Small intestine (tissue), 16 donors: ENCODE data around the gene CDC14A. TPM values are rescaled to one million over a fixed set of nuclear protein-coding genes. Genes with fewer than 3 reads are reported as not detected.

Experiments
- DNase-seq, 2 donors: peaks; one replicate each; pipeline versions ENCODE4 v3.0.0 to v3.0.0-alpha.2; 2013
- FAIRE-seq: peaks from 2 replicates; lab custom pipeline; 2012; peaks lifted over from hg19 to GRCh38; lab: Jason Lieb, UNC
- H3K27ac ChIP-seq, 3 donors: one replicate each; pipeline ENCODE4 v1.5.1; 2013; ENCODE audit warnings: low read length in 2 of 3, mild to moderate bottlenecking in 2 of 3, control low read depth in 1 of 3, inconsistent platforms in 1 of 3, low read depth in 1 of 3, moderate library complexity in 1 of 3
- H3K27me3 ChIP-seq, 3 donors: one replicate each; pipeline ENCODE4 v1.6.1; 2013; ENCODE audit warnings: low read length in 3 of 3, inconsistent platforms in 1 of 3; ENCODE audit not compliant: control insufficient read depth in 3 of 3, insufficient read depth in 3 of 3
- H3K36me3 ChIP-seq, 3 donors: one replicate each; pipeline ENCODE4 v1.6.1; 2013; ENCODE audit warnings: low read length in 3 of 3, inconsistent platforms in 1 of 3, low read depth in 1 of 3, mild to moderate bottlenecking in 1 of 3, moderate library complexity in 1 of 3; ENCODE audit not compliant: control insufficient read depth in 3 of 3, insufficient read depth in 2 of 3
- H3K4me1 ChIP-seq, 3 donors: one replicate each; pipeline ENCODE4 v1.6.1; 2013; ENCODE audit warnings: low read length in 2 of 3, inconsistent platforms in 1 of 3, low read depth in 1 of 3, mild to moderate bottlenecking in 1 of 3, moderate library complexity in 1 of 3; ENCODE audit not compliant: control insufficient read depth in 3 of 3, insufficient read depth in 2 of 3
- H3K4me3 ChIP-seq, 3 donors: one replicate each; pipeline ENCODE4 v1.5.1; 2013; ENCODE audit warnings: low read length in 3 of 3, control low read depth in 1 of 3, inconsistent platforms in 1 of 3, low read depth in 1 of 3, mild to moderate bottlenecking in 1 of 3, moderate library complexity in 1 of 3
- H3K9me3 ChIP-seq, 2 donors: one replicate each; pipeline ENCODE4 v1.6.1; 2013; ENCODE audit warnings: low read depth in 1 of 2, low read length in 1 of 2; ENCODE audit not compliant: control insufficient read depth in 2 of 2, insufficient read depth in 1 of 2
- WGBS, 3 donors: extraction: QIAGEN DNeasy Blood & Tissue Kit; methylation state at CpG; one replicate each; pipeline ENCODE4 v1.1.7; 2013; 5-methylcytosine and 5-hydroxymethylcytosine counted together
- long read RNA-seq, 10 donors: transcript quantifications; one replicate each; lab custom pipeline, GENCODE V29; 2026
- polyA plus RNA-seq, 4 donors: library from polyadenylated mRNA; stranded (reverse) in 3 of 4; unstranded in 1 of 4; fragments of 200-250 nt in 3 of 4; fragments of 120-200 nt in 1 of 4; gene quantifications; one replicate each; pipeline versions ENCODE4 v1.2.1 to v1.2.3, GENCODE V29; 2013
- donor health status: healthy with polysubstance abuse.
- donor health status: control.
- donor health status: control.
- donor health status: Bipolar disorder and iron deficiency.
- donor health status: healthy.

Gene CDC14A
- polyA plus RNA-seq = 10 to 100 TPM in 3 of 4 donors, 1 to 10 TPM in 1; 4.2 to 18.0 (median 12.6) TPM
- long read RNA-seq, donor 1 = 0 reads
- long read RNA-seq, donor 2, partial matches to known transcripts = 0 of 1 reads
- long read RNA-seq, donor 2, other reads (novel, unspliced or antisense) = 0 of 1 reads
- long read RNA-seq, donor 3 = 0 reads
- long read RNA-seq, donor 4 = 0 reads
- long read RNA-seq, donor 5 = 0 reads
- long read RNA-seq, donor 6, partial matches to known transcripts = 0 of 2 reads
- long read RNA-seq, donor 6, other reads (novel, unspliced or antisense) = 0 of 2 reads
- long read RNA-seq, donor 7 = 0 reads
- long read RNA-seq, donor 8 = 0 reads
- long read RNA-seq, donor 9 = 0 reads
- long read RNA-seq, donor 10, full-length matches to known transcripts = 3 of 3 reads
- long read RNA-seq, donor 10, partial matches to known transcripts = 0 of 3 reads
- long read RNA-seq, donor 10, other reads (novel, unspliced or antisense) = 0 of 3 reads

DNA sequence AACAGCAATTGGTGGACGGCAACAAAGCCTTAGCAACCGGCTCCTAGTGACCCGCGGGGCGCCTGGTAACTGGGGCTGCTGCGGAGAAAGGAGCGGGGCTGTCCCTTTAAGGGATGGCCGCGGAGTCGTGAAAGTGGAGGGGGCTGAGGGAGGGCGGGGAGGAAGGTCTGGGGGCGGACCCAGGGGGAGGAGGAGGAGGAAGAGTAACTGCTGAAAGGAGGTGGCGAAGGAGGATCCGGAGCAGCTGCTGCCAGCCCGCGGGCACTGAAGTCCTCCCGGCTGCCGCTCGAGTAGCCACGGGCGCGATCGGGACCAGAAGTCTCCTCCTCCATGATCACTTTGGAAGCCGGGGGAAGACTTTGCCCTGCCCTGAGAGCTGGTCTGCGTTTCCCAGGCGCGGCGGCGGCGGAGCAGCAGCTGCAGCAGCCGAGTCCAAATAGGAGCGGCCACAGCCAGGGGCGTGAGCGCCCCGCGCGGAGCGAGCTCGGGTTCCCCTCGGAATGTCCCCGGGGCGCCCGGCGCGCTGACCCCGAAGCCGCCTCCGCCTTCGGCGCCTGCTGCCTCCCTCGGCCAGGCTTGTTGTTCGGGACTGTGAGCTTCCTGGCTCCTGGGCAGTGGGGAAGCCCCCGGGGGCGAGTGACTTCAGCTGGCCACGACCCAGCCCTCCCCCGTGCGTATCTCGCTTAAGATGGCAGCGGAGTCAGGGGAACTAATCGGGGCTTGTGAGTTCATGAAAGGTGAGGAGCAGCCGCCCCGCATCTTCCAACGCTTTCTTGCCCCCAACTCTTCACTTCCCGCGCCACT lies at the start of gene CDC14A:
TSS of gene CDC14A (plus strand) at position 240 of the 804 bp plus-strand sequence. CDS start at position 689, 449 bp downstream.
- H3K4me1 ChIP-seq = peaks cover 3 to 20% (median 8%) of the 10 kb centered on the region in 3 donors
- peak within 1 kb of the TSS; percentile 84 to 95 (median 93) for H3K4me3 ChIP-seq
- peaks cover 0 to 3% (median 0%) of the 10 kb centered on the region in 3 donors for H3K36me3 ChIP-seq
- FAIRE-seq (no peak), DNase-seq (peak; percentile 93)
- 0 to 1% (median 0%) methylated on average over 56 to 65 of the region's 65 CpGs for WGBS, 3 donors
- H3K27me3 ChIP-seq = no peaks in the 10 kb centered on the region
- no peaks in the 10 kb centered on the region for H3K9me3 ChIP-seq
- H3K27ac ChIP-seq = peak within 1 kb of the TSS; percentile 88 to 99 (median 97)

DNA sequence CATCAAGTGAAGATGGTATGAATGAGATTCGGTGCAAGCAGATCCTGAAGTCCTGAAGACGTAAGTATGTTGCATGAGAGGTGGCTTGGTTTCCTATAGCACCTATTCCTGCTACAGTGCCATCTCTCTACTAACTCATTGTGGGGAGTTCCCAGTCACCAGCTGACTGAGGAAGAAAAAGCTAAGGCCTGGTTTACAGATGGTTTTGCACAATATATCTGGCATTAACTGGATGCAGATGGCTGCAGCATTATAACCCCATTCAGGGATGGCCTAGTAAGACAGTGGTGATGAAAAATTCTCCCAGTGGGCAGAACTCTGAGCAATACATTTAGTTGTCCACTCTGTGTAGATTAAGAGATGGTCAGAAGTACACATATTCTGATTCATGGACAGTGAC lies 49.6 kb upstream of the CDC14A start:
- Histone ChIP-seq H3K27me3 (no peaks in the 10 kb centered on the region), H3K36me3 (no peaks in the 10 kb centered on the region), H3K9me3 (peaks cover 0 to 3% of the 10 kb centered on the region in 2 donors), H3K4me1 (no peaks in the 10 kb centered on the region), H3K27ac (no peak overlapping the region), H3K4me3 (no peak overlapping the region)
- FAIRE-seq (no peak), DNase-seq (no peak)
- 93 to 98% (median 96%) methylated on average over 2 of the region's 2 CpGs for WGBS, 3 donors

- DNase-seq (no peak), FAIRE-seq (no peak)
- 87 to 100% (median 88%) methylated on average over 2 of the region's 2 CpGs for WGBS, 3 donors
- H3K9me3 ChIP-seq = peaks cover 0 to 3% of the 10 kb centered on the region in 2 donors
- H3K36me3 ChIP-seq = no peaks in the 10 kb centered on the region
- no peaks in the 10 kb centered on the region for H3K27me3 ChIP-seq
- H3K27ac ChIP-seq = no peak overlapping the region
- H3K4me1 ChIP-seq = no peaks in the 10 kb centered on the region
- no peak overlapping the region for H3K4me3 ChIP-seq
Measured at GRCh38 chr1:100304227-100304626, 48.1 kb upstream of the CDC14A start.

DNA sequence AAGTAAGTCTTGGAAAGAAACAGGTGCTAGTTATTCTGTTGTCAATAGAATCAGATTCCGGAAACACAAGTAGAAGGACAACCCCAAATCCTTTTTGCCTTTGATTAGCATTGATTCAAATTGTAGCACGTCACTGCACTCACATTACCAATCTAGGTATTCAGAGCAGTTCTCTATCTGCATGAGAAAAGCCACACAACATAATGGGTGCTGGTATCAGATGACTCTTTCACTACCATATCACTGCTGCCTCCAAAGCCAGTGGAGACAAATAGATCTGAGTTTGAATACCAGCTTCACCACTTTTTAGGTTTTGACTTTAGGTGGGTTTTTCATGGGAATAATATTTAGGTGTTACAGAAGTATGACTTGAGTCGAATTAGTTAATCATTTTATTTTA lies 47.4 kb upstream of the CDC14A start:
- no peak for DNase-seq
- Histone ChIP-seq H3K36me3 (no peaks in the 10 kb centered on the region), H3K4me1 (no peaks in the 10 kb centered on the region), H3K27me3 (no peaks in the 10 kb centered on the region), H3K4me3 (no peak overlapping the region), H3K9me3 (peaks cover 0 to 3% of the 10 kb centered on the region in 2 donors), H3K27ac (no peak overlapping the region)
- no peak for FAIRE-seq
- WGBS, 3 donors = 81 to 85% (median 83%) methylated on average over 3 of the region's 3 CpGs

- Histone ChIP-seq H3K9me3 (peaks cover 0 to 3% of the 10 kb centered on the region in 2 donors), H3K27me3 (no peaks in the 10 kb centered on the region), H3K4me1 (no peaks in the 10 kb centered on the region), H3K27ac (no peak overlapping the region), H3K36me3 (no peaks in the 10 kb centered on the region), H3K4me3 (no peak overlapping the region)
- WGBS, 3 donors = 94 to 98% (median 95%) methylated on average over 3 of the region's 3 CpGs
- no peak for FAIRE-seq
- no peak for DNase-seq
Measured at GRCh38 chr1:100305954-100306353, 46.4 kb upstream of the CDC14A start.

- DNase-seq (no peak), FAIRE-seq (no peak)
- Histone ChIP-seq H3K9me3 (peaks cover 0 to 3% of the 10 kb centered on the region in 2 donors), H3K4me3 (no peak overlapping the region), H3K4me1 (no peaks in the 10 kb centered on the region), H3K27ac (no peak overlapping the region), H3K36me3 (no peaks in the 10 kb centered on the region), H3K27me3 (no peaks in the 10 kb centered on the region)
- WGBS, 3 donors = 82 to 88% (median 84%) methylated on average over 2 of the region's 2 CpGs
Measured at GRCh38 chr1:100306735-100307313, 45.5 kb upstream of the CDC14A start.

- 54 to 74% (median 73%) methylated on average over 2 of the region's 2 CpGs for WGBS, 3 donors
- Histone ChIP-seq H3K4me1 (no peaks in the 10 kb centered on the region), H3K9me3 (peaks cover 0 to 3% of the 10 kb centered on the region in 2 donors), H3K36me3 (no peaks in the 10 kb centered on the region), H3K27ac (no peak overlapping the region), H3K27me3 (no peaks in the 10 kb centered on the region), H3K4me3 (no peak overlapping the region)
- FAIRE-seq (no peak), DNase-seq (no peak)
Measured at GRCh38 chr1:100308777-100309176, 43.5 kb upstream of the CDC14A start.

GRCh38 chr1:100309863-100310262 lies 42.4 kb upstream of the CDC14A start:
- Histone ChIP-seq H3K27ac (no peak overlapping the region), H3K27me3 (no peaks in the 10 kb centered on the region), H3K4me1 (no peaks in the 10 kb centered on the region), H3K36me3 (no peaks in the 10 kb centered on the region), H3K4me3 (no peak overlapping the region), H3K9me3 (peaks cover 0 to 3% of the 10 kb centered on the region in 2 donors)
- no peak for DNase-seq
- FAIRE-seq = no peak
